ENCODE data around the gene CHD5.

CHD5 gene

GRCh38 chr1:6188466-6188865, 8.3 kb upstream of the CHD5 start:
- Histone ChIP-seq H3K4me2 (ENCODE audit: low read depth, low read length) (no peak overlapping the region), H2AFZ (ENCODE audit: low read length) (no peak overlapping the region), H3K36me3 (replicated peaks; ENCODE audit: insufficient read depth, low read length) (peaks cover 2% of the 10 kb centered on the region; the same call in 1 of the 2 replicates), H3K4me1 (ENCODE audit: low read length) (no peaks in the 10 kb centered on the region), H3K27ac (ENCODE audit: low read length) (no peak overlapping the region), H3K9me3 (replicated peaks; ENCODE audit: insufficient read depth, low read length) (no peaks in the 10 kb centered on the region), H4K20me1 (ENCODE audit: insufficient read depth, low read length) (peaks cover 44% of the 10 kb centered on the region), H3K9me2 (replicated peaks; ENCODE audit: insufficient read depth, low read length) (no peaks in the 10 kb centered on the region), H3K79me2 (ENCODE audit: low read length) (peaks cover 55% of the 10 kb centered on the region), H3K9ac (ENCODE audit: low read length) (no peak overlapping the region), H3K27me3 (replicated peaks; ENCODE audit: insufficient read depth, low read length) (no peaks in the 10 kb centered on the region), H3F3A (ENCODE audit: insufficient read depth, low read length) (peaks cover 11% of the 10 kb centered on the region), H3K4me3 (ENCODE audit: low read length) (no peak overlapping the region)
- no peak for TF ChIP-seq EZH2phosphoT487 (IDR thresholded peaks at IDR 0.05; ENCODE audit: low read length)
- no peak for DNase-seq

DNA sequence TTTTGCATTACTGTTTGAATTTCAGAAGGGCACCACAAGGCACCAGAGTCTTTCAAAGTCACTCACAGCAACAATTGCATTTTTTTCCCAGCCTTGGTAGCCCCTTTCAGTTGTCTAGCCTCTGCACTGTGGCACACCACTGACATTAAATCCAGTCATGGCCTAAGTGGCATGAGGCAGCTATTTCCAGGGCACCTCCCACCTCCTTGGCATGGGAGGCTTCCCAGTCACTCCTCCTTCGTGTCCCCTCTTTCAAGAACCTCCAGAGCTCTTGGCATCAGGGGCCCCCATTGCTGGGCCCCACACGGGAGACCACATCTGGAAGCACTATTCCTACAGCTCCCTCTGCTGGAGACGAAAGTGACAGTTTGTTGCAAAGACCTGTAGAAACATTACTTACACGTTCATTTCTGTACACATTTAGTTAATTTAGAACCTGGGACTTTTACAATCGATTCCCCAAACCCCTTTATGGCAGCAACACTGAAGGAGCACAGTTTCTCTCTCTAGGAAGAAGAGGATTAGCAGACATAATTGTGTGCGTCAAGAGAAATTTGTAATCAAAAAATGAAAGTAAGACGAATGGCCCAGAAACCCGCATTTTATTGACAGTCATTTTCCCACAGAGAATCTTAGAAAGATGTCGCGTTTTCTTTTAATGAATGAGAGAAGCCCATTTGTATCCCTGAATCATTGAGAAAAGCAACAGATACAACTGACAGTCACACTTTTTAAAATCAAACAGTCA, 5.7 kb upstream of the CHD5 start:
- DNase-seq: no peak
- Histone ChIP-seq H3F3A (ENCODE audit: insufficient read depth, low read length) (peaks cover 16% of the 10 kb centered on the region), H3K27ac (ENCODE audit: low read length) (no peak overlapping the region), H3K4me1 (ENCODE audit: low read length) (no peaks in the 10 kb centered on the region), H3K9me2 (replicated peaks; ENCODE audit: insufficient read depth, low read length) (no peaks in the 10 kb centered on the region), H3K9ac (ENCODE audit: low read length) (no peak overlapping the region), H3K27me3 (replicated peaks; ENCODE audit: insufficient read depth, low read length) (peaks cover 9% of the 10 kb centered on the region), H3K4me2 (ENCODE audit: low read depth, low read length) (no peak overlapping the region), H4K20me1 (ENCODE audit: insufficient read depth, low read length) (peaks cover 43% of the 10 kb centered on the region), H3K9me3 (replicated peaks; ENCODE audit: insufficient read depth, low read length) (no peaks in the 10 kb centered on the region), H3K79me2 (ENCODE audit: low read length) (peaks cover 37% of the 10 kb centered on the region), H3K36me3 (replicated peaks; ENCODE audit: insufficient read depth, low read length) (no peaks in the 10 kb centered on the region), H3K4me3 (ENCODE audit: low read length) (no peak overlapping the region), H2AFZ (ENCODE audit: low read length) (no peak overlapping the region)
- no peak for TF ChIP-seq EZH2phosphoT487 (IDR thresholded peaks at IDR 0.05; ENCODE audit: low read length)
- no peak for TF ChIP-seq EZH2 (optimal IDR thresholded peaks at IDR 0.05; ENCODE audit: low read depth, low read length)
- peak; percentile 38 for TF ChIP-seq CTCF (IDR thresholded peaks at IDR 0.05; ENCODE audit: low read length)

DNA sequence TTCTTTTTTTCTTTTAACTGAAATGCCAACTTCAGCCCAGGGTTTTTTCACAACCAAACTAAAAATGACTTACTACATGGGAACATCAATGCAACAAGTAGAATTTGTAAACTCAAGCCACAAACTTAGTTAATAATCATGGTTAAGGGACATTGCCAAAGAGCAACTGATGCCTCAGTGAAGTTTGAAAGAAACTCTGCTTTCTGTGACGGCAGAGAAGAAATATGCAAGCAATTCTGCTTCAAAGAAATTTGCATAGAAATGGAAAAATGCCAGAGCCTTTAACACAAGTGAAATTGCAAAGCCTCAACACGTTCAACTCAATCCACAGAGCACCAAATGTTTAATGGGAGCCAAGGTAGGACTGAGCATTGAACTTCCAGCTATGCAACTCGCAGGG, 5.0 kb upstream of the CHD5 start:
- Histone ChIP-seq H3K9me3 (replicated peaks; ENCODE audit: insufficient read depth, low read length) (no peaks in the 10 kb centered on the region), H3F3A (ENCODE audit: insufficient read depth, low read length) (peaks cover 16% of the 10 kb centered on the region), H3K27me3 (replicated peaks; ENCODE audit: insufficient read depth, low read length) (peaks cover 12% of the 10 kb centered on the region), H3K4me1 (ENCODE audit: low read length) (no peaks in the 10 kb centered on the region), H3K36me3 (replicated peaks; ENCODE audit: insufficient read depth, low read length) (no peaks in the 10 kb centered on the region), H3K79me2 (ENCODE audit: low read length) (peaks cover 31% of the 10 kb centered on the region), H3K27ac (ENCODE audit: low read length) (no peak overlapping the region), H3K9me2 (replicated peaks; ENCODE audit: insufficient read depth, low read length) (no peaks in the 10 kb centered on the region), H3K4me2 (ENCODE audit: low read depth, low read length) (no peak overlapping the region), H3K4me3 (ENCODE audit: low read length) (no peak overlapping the region), H4K20me1 (ENCODE audit: insufficient read depth, low read length) (peaks cover 36% of the 10 kb centered on the region), H2AFZ (ENCODE audit: low read length) (no peak overlapping the region), H3K9ac (ENCODE audit: low read length) (no peak overlapping the region)
- no peak for TF ChIP-seq EZH2 (optimal IDR thresholded peaks at IDR 0.05; ENCODE audit: low read depth, low read length)
- no peak for TF ChIP-seq EZH2phosphoT487 (IDR thresholded peaks at IDR 0.05; ENCODE audit: low read length)
- TF ChIP-seq CTCF (IDR thresholded peaks at IDR 0.05; ENCODE audit: low read length): no peak
- no peak for DNase-seq

All from MM.1S (cell line).